ENCODE results near the gene TTC9C.
"Not testable (repeated sequence)": the region's sequence is repeated elsewhere in the genome, so short reads cannot be mapped to it uniquely, and the experiment has no call there.

The TTC9C gene

GRCh38 chr11:62752994-62753735, 24.9 kb downstream of the TTC9C start:
- DNase-seq: no peak

GRCh38 chr11:62753736-62754603, 25.7 kb downstream of the TTC9C start, which contains the start of gene ZBTB3:
TSS of gene ZBTB3 (minus strand) at chr11:62754160. CDS start at chr11:62753664, 496 bp downstream.
- DNase-seq: peak; percentile 100

GRCh38 chr11:62755086-62755615, 26.9 kb downstream of the TTC9C start:
- DNase-seq: no peak

- no peak for DNase-seq
These were observed 29.8 kb downstream of the TTC9C start for GRCh38 chr11:62757846-62758788.

GRCh38 chr11:62760867-62761227, 32.6 kb downstream of the TTC9C start:
- not testable (repeated sequence) for DNase-seq

GRCh38 chr11:62770778-62771143, 42.5 kb downstream of the TTC9C start:
- no peak for DNase-seq

- peak; percentile 93 for DNase-seq
These were observed 43.1 kb downstream of the TTC9C start, which contains the start of gene TAF6L for GRCh38 chr11:62771144-62772021. TSS of gene TAF6L (plus strand) at chr11:62771396. CDS start at chr11:62775784, 4,388 bp downstream.

- DNase-seq: no peak
These were observed 46.1 kb downstream of the TTC9C start for GRCh38 chr11:62774407-62774806.

- DNase-seq: no peak
These were observed 47.4 kb downstream of the TTC9C start for GRCh38 chr11:62775646-62776045.

GRCh38 chr11:62777389-62777788, 49.1 kb downstream of the TTC9C start:
- no peak for DNase-seq

GRCh38 chr11:62778441-62778840, 50.2 kb downstream of the TTC9C start:
- no peak for DNase-seq

- DNase-seq: no peak
These were observed 54.5 kb downstream of the TTC9C start for GRCh38 chr11:62782753-62783152.

GRCh38 chr11:62786318-62787004, 58.2 kb downstream of the TTC9C start:
- DNase-seq: no peak

GRCh38 chr11:62787005-62787759, 58.9 kb downstream of the TTC9C start, which contains the start of gene TMEM179B:
TSS of gene TMEM179B (plus strand) at chr11:62787402. CDS start at chr11:62787432, 30 bp downstream.
- DNase-seq: peak; percentile 62

Data from NCI-H187 treated with DMSO at 0.1 percent for 48 hours (cell line).